ENCODE data around the gene ZBTB20. TPM values are rescaled to one million over a fixed set of nuclear protein-coding genes. Genes with fewer than 3 reads are reported as not detected.

The ZBTB20 gene
- polyA plus RNA-seq, 3 donors = 1.3 to 3.2 (median 2.0) TPM

DNA sequence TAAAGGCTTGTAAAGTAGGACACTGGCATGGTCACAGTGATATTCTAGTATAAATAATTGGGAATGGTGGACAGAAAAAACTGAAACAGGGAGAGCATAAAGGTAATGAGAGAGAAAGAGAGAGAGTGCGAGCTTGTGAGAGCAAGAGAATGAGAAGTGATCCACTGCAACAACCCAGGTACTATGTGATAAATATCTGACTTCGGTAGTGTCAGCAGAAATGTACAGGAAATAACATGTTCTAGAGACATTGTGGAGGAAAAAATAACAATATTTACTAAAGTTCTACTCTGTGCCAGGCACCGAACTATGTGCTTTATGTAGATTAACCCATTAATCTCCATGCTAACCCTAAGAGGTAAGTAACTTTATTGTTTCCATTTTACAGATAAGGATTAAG is 425.9 kb downstream of the ZBTB20 start:
- Histone ChIP-seq H3K36me3 (replicated peaks in 1 of 2; ENCODE audit: control insufficient read depth in 1 of 2, insufficient read depth in 2 of 2, low read length in 2 of 2) (no peaks in the 10 kb centered on the region), H3K4me2 (replicated peaks; ENCODE audit: extremely low read depth, low read length, poor library complexity, severe bottlenecking) (no peak overlapping the region), H3K4me1 (ENCODE audit: control insufficient read depth in 1 of 2, insufficient read depth in 2 of 2, low read length in 2 of 2) (no peaks in the 10 kb centered on the region), H3K27ac (ENCODE audit: low read depth in 1 of 2, low read length in 2 of 2) (no peak overlapping the region), H3K79me2 (ENCODE audit: insufficient read depth, low read length) (no peaks in the 10 kb centered on the region), H3K9ac (ENCODE audit: insufficient read depth, low read length, poor library complexity, severe bottlenecking) (no peak overlapping the region), H3K9me3 (replicated peaks in 1 of 2; ENCODE audit: control insufficient read depth in 1 of 2, insufficient read depth in 1 of 2, low read length in 2 of 2) (no peaks in the 10 kb centered on the region), H3K4me3 (replicated peaks in 1 of 3; ENCODE audit: low read depth in 2 of 3, low read length in 3 of 3) (no peak overlapping the region), H3K27me3 (ENCODE audit: control insufficient read depth in 2 of 2, insufficient read depth in 2 of 2, low read length in 2 of 2) (no peaks in the 10 kb centered on the region), H4K20me1 (ENCODE audit: insufficient read depth, low read length) (no peaks in the 10 kb centered on the region), H2AFZ (ENCODE audit: insufficient read depth, low read depth, low read length, poor library complexity, severe bottlenecking) (no peak overlapping the region)
- Mint-ChIP-seq H3K4me1 (no peaks in the 10 kb centered on the region), H3K36me3 (no peaks in the 10 kb centered on the region), H3K27ac (no peak overlapping the region), H3K9me3 (peaks cover 0 to 1% (median 0%) of the 10 kb centered on the region in 7 donors), H3K27me3 (ENCODE audit: low read depth in 3 of 3) (no peaks in the 10 kb centered on the region), H3K4me3 (no peak overlapping the region)
- DNase-seq = no peak
- intact Hi-C loops (cut with micrococcal nuclease) = no loop called here
- 100% methylated on average over 1 of the region's 3 CpGs for WGBS (ENCODE audit: insufficient coverage)
- TF ChIP-seq, protein P1, sequence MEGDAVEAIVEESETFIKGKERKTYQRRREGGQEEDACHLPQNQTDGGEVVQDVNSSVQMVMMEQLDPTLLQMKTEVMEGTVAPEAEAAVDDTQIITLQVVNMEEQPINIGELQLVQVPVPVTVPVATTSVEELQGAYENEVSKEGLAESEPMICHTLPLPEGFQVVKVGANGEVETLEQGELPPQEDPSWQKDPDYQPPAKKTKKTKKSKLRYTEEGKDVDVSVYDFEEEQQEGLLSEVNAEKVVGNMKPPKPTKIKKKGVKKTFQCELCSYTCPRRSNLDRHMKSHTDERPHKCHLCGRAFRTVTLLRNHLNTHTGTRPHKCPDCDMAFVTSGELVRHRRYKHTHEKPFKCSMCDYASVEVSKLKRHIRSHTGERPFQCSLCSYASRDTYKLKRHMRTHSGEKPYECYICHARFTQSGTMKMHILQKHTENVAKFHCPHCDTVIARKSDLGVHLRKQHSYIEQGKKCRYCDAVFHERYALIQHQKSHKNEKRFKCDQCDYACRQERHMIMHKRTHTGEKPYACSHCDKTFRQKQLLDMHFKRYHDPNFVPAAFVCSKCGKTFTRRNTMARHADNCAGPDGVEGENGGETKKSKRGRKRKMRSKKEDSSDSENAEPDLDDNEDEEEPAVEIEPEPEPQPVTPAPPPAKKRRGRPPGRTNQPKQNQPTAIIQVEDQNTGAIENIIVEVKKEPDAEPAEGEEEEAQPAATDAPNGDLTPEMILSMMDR (IDR thresholded peaks at IDR 0.05) = no peak

DNA sequence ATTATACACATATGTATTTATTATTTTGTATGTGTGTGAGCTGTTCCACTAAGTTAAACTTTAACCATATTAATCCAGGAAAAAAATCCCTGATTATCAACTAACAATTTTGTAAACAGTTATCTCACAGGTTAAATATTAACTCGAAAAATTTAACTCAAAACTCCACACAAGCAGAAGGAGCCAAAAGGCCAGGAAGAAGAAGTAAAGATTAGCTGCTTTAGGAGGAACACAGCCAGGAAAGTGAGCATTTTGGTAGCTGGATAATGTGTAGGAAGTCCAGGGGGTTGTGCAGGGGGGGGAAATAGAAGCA is 428.2 kb downstream of the ZBTB20 start:
- H3K9me3 Mint-ChIP-seq = no peaks in the 10 kb centered on the region
- Histone ChIP-seq H3K9me3 (replicated peaks in 1 of 2; ENCODE audit: control insufficient read depth in 1 of 2, insufficient read depth in 1 of 2, low read length in 2 of 2) (no peaks in the 10 kb centered on the region), H3K27ac (ENCODE audit: low read depth in 1 of 2, low read length in 2 of 2) (no peak overlapping the region), H3K27me3 (ENCODE audit: control insufficient read depth in 2 of 2, insufficient read depth in 2 of 2, low read length in 2 of 2) (no peaks in the 10 kb centered on the region), H4K20me1 (ENCODE audit: insufficient read depth, low read length) (no peaks in the 10 kb centered on the region), H3K4me1 (ENCODE audit: control insufficient read depth in 1 of 2, insufficient read depth in 2 of 2, low read length in 2 of 2) (no peaks in the 10 kb centered on the region), H3K9ac (ENCODE audit: insufficient read depth, low read length, poor library complexity, severe bottlenecking) (no peak overlapping the region), H3K4me2 (replicated peaks; ENCODE audit: extremely low read depth, low read length, poor library complexity, severe bottlenecking) (no peak overlapping the region), H3K79me2 (ENCODE audit: insufficient read depth, low read length) (no peaks in the 10 kb centered on the region), H3K36me3 (replicated peaks in 1 of 2; ENCODE audit: control insufficient read depth in 1 of 2, insufficient read depth in 2 of 2, low read length in 2 of 2) (no peaks in the 10 kb centered on the region), H2AFZ (ENCODE audit: insufficient read depth, low read depth, low read length, poor library complexity, severe bottlenecking) (no peak overlapping the region), H3K4me3 (replicated peaks in 1 of 3; ENCODE audit: low read depth in 2 of 3, low read length in 3 of 3) (no peak overlapping the region)
- H3K4me1 Mint-ChIP-seq = no peaks in the 10 kb centered on the region
- no peak for DNase-seq
- TF ChIP-seq, protein P1 (IDR thresholded peaks at IDR 0.05) = no peak
- no peaks in the 10 kb centered on the region for H3K27me3 Mint-ChIP-seq (ENCODE audit: low read depth in 3 of 3)
- WGBS (ENCODE audit: insufficient coverage) = no CpG with 5 or more reads among the region's 1 CpG
- H3K4me3 Mint-ChIP-seq = no peak overlapping the region
- no peak overlapping the region for H3K27ac Mint-ChIP-seq
- no peaks in the 10 kb centered on the region for H3K36me3 Mint-ChIP-seq
- intact Hi-C loops (cut with micrococcal nuclease) = no loop called here

All from CD14-positive monocyte (primary cell).